Measurements from ENCODE around the gene PCDH19.

- TF ChIP-seq POLR2A (IDR thresholded peaks at IDR 0.05): no peak
- no peak for TF ChIP-seq CTCF (IDR thresholded peaks at IDR 0.05)
These were observed 7.6 kb upstream of the PCDH19 start for GRCh38 chrX:100417681-100418080.

All from body of pancreas (tissue), 4 donors.